OCI-LY7 (cell line): ENCODE results near the gene SEMA6D.

ENCODE experiments used
- CTCF ChIP-seq: fragments of 200-600 bp; sonication (generic); conservative IDR thresholded peaks from 2 replicates; pipeline ENCODE4 v1.5.1; 2014; ENCODE audit warnings: mild to moderate bottlenecking, antibody characterized with exemption, low read length, moderate library complexity, mixed read lengths
- EZH2phosphoT487 ChIP-seq: fragments of 200-600 bp; sonication (generic); IDR thresholded peaks from 2 replicates; pipeline ENCODE4 v1.6.1; 2018; ENCODE audit warnings: low read depth, borderline replicate concordance, mild to moderate bottlenecking, mixed run types, antibody characterized with exemption, low read length, moderate library complexity, mixed read lengths

DNA sequence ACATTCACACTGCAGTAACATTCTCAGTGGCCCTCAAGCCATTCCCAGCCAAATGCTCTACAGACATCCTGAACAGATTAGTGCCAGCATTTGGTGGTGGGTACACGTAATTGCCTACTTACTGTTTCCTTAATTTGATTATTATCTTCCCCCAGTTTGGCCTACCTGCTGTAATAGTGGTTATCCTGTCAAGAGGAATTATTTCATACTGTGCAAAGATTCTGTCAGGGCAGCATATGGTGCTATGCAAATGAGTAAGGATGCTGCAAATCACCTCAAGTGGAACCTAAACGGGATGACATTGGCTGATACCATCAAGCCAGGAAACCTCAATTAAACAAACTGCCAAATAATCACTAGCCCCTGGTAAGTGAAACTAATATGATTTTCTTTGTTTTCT lies 88.7 kb downstream of the SEMA6D start:
- no peak for TF ChIP-seq CTCF
- TF ChIP-seq EZH2phosphoT487, result no peak
